ENCODE data around the gene PABPN1L. TPM values are rescaled to one million over a fixed set of nuclear protein-coding genes. Genes with fewer than 3 reads are reported as not detected.

Gene PABPN1L
- total RNA-seq, 1 donor from 2014 or later: not detected

DNA sequence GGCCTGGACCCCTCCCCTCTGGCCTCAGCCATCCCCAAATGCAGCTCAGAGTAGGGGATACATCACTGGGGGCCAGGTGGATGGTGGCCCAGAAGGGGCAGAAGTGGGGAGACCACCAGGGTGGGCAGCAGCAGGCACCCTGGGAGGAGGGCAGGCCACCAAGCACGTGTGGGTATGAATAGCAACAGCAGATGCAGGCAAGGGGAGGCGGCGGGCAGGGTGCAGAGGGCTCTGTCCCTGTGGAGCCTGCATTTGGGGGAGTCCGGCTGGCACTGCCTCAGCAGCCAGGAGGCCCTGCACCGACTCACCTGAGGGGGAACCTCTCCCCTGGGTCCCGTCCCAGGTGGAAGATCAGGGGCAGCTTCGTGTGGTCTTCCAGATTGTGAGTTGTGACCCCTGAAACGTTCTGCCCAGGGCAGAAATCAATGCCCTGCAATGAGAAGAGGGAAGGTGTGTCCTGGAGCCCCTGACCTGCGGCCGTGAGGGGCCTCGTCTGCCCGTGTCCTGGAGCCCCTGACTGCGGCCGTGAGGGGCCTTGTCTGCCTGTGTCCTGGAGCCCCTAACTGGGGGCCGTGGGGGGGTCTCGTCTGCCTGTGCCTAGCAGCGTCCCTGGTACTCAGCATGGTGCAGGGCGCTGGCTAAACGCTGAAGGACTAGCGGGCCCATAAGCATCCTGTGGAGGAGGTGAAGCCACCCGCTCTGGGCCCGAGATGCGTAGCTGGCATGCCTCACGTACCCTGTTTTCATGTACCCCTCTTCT is 44.0 kb downstream of the PABPN1L start:
- Mint-ChIP-seq H3K27me3 (ENCODE audit: low read depth, unreplicated experiment) (no peaks in the 10 kb centered on the region), H3K36me3 (ENCODE audit: low read depth, unreplicated experiment) (peaks cover 9% of the 10 kb centered on the region), H3K4me1 (ENCODE audit: low read depth, unreplicated experiment) (no peaks in the 10 kb centered on the region), H3K4me3 (ENCODE audit: unreplicated experiment) (no peak overlapping the region), H3K9me3 (ENCODE audit: unreplicated experiment) (no peaks in the 10 kb centered on the region), H3K27ac (ENCODE audit: unreplicated experiment) (no peak overlapping the region)
- Histone ChIP-seq H3K4me3 (ENCODE audit: insufficient read depth, low read depth, low read length) (no peak overlapping the region), H3K4me2 (ENCODE audit: low read length) (no peak overlapping the region), H4K20me1 (ENCODE audit: insufficient read depth, low read length) (no peaks in the 10 kb centered on the region), H2AFZ (ENCODE audit: low read depth, low read length) (no peak overlapping the region), H3K36me3 (ENCODE audit: insufficient read depth, low read length) (no peaks in the 10 kb centered on the region), H3K27me3 (ENCODE audit: insufficient read depth, low read length) (no peaks in the 10 kb centered on the region), H3K9ac (ENCODE audit: low read length) (no peak overlapping the region), H3K4me1 (ENCODE audit: insufficient read depth, low read length) (no peaks in the 10 kb centered on the region), H3K27ac (ENCODE audit: low read depth, low read length) (no peak overlapping the region), H3K79me2 (ENCODE audit: insufficient read depth, low read length) (no peaks in the 10 kb centered on the region), H3K9me3 (ENCODE audit: insufficient read depth, low read depth, low read length) (no peaks in the 10 kb centered on the region)
- no peak for TF ChIP-seq EZH2 (IDR thresholded peaks at IDR 0.05; ENCODE audit: insufficient read depth, low read length)
- TF ChIP-seq, protein P1, sequence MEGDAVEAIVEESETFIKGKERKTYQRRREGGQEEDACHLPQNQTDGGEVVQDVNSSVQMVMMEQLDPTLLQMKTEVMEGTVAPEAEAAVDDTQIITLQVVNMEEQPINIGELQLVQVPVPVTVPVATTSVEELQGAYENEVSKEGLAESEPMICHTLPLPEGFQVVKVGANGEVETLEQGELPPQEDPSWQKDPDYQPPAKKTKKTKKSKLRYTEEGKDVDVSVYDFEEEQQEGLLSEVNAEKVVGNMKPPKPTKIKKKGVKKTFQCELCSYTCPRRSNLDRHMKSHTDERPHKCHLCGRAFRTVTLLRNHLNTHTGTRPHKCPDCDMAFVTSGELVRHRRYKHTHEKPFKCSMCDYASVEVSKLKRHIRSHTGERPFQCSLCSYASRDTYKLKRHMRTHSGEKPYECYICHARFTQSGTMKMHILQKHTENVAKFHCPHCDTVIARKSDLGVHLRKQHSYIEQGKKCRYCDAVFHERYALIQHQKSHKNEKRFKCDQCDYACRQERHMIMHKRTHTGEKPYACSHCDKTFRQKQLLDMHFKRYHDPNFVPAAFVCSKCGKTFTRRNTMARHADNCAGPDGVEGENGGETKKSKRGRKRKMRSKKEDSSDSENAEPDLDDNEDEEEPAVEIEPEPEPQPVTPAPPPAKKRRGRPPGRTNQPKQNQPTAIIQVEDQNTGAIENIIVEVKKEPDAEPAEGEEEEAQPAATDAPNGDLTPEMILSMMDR (IDR thresholded peaks at IDR 0.05; ENCODE audit: insufficient read depth, low read depth, low read length): no peak
- FAIRE-seq (no peak), DNase-seq (ENCODE audit: low read depth) (no peak)

DNA sequence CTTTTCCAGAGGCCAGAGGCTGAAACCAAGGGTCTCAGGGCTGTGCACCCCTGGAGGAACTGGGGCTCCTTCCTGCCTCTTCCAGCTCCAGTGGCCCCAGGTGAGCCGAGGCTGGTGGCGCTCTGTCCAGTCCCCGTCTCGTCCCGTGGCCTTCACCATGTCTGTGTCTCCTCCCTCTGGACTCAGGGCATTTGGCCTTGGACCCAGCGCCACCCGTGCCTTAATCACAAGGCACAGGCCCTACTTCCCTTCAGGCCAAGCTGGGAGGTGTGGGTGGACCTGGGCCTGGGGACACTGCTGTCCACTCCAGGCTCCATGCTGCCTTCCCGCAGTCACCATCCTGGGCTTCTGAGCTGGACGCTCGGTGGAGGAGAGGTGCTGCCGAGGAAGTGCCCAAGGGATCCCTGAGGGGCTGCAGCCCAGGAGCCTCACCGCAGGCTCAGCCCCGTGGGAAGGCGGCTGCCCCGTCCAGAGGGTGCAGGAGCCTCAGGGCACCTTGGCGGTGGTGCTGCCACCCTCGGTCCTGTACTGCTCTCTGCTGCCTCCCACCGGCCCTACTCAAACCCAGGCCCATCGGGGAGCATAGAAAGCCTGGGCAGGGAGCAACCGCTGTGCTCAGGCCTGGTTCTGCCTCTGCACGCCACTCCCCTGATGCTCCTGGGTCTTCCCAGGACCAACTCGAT is 45.2 kb downstream of the PABPN1L start:
- Histone ChIP-seq H3K36me3 (ENCODE audit: insufficient read depth, low read length) (no peaks in the 10 kb centered on the region), H3K4me2 (ENCODE audit: low read length) (no peak overlapping the region), H2AFZ (ENCODE audit: low read depth, low read length) (no peak overlapping the region), H3K27me3 (ENCODE audit: insufficient read depth, low read length) (no peaks in the 10 kb centered on the region), H3K27ac (ENCODE audit: low read depth, low read length) (no peak overlapping the region), H3K9me3 (ENCODE audit: insufficient read depth, low read depth, low read length) (no peaks in the 10 kb centered on the region), H3K4me1 (ENCODE audit: insufficient read depth, low read length) (no peaks in the 10 kb centered on the region), H3K79me2 (ENCODE audit: insufficient read depth, low read length) (no peaks in the 10 kb centered on the region), H4K20me1 (ENCODE audit: insufficient read depth, low read length) (no peaks in the 10 kb centered on the region), H3K9ac (ENCODE audit: low read length) (no peak overlapping the region), H3K4me3 (ENCODE audit: insufficient read depth, low read depth, low read length) (no peak overlapping the region)
- no peak for DNase-seq (ENCODE audit: low read depth)
- TF ChIP-seq EZH2 (IDR thresholded peaks at IDR 0.05; ENCODE audit: insufficient read depth, low read length): no peak
- TF ChIP-seq, protein P1 (IDR thresholded peaks at IDR 0.05; ENCODE audit: insufficient read depth, low read depth, low read length): no peak
- Mint-ChIP-seq H3K4me1 (ENCODE audit: low read depth, unreplicated experiment) (no peaks in the 10 kb centered on the region), H3K27me3 (ENCODE audit: low read depth, unreplicated experiment) (no peaks in the 10 kb centered on the region), H3K9me3 (ENCODE audit: unreplicated experiment) (no peaks in the 10 kb centered on the region), H3K27ac (ENCODE audit: unreplicated experiment) (no peak overlapping the region), H3K4me3 (ENCODE audit: unreplicated experiment) (no peak overlapping the region), H3K36me3 (ENCODE audit: low read depth, unreplicated experiment) (peaks cover 9% of the 10 kb centered on the region)
- no peak for FAIRE-seq

Measured in astrocyte (in vitro differentiated cells and primary cell).